Measurements from ENCODE around the gene NOS1AP.

- TF ChIP-seq POLR2A (IDR thresholded peaks at IDR 0.05; ENCODE audit: low read depth, low read length) (no peak), TAF1 (IDR thresholded peaks at IDR 0.05; ENCODE audit: low read depth, low read length) (no peak), SPI1 (IDR thresholded peaks at IDR 0.05; ENCODE audit: low read depth, low read length) (no peak), POLR2AphosphoS5 (IDR thresholded peaks at IDR 0.05; ENCODE audit: low read depth, low read length) (no peak)
These were observed 222.9 kb downstream of the NOS1AP start for GRCh38 chr1:162292422-162292849.
